HepG2 (cell line): ENCODE results near the gene STAP2. TPM values are rescaled to one million over a fixed set of nuclear protein-coding genes. Genes with fewer than 3 reads are reported as not detected.

Experiments used
- ATAC-seq: fragments of 200-7000 bp; cut with Tn5 transposase; 3 replicates; pipeline ENCODE4 v1.9.1; 2020; ENCODE audit warnings: mild to moderate bottlenecking, moderate library complexity
- BruUV-seq: library from RNA; stranded (reverse); fragments of 400-500 nt; replicated peaks from 2 replicates; lab custom pipeline; 2021; lab: Mats Ljungman, UMichigan
- CTCF ChIA-PET: fragments of 300-600 bp; formaldehyde crosslinking; extraction: SDS; loops from one replicate; lab custom pipeline; 2021; ENCODE audit warnings: low total read pairs, inconsistent platforms, low intra/inter-chr PET ratio; lab: Yijun Ruan, JAX
- POLR2A ChIA-PET: fragments of 350-600 bp; sonication (Branson Sonifier 250); formaldehyde crosslinking; loops from one replicate; lab custom pipeline; 2020; ENCODE audit warnings: antibody characterized with exemption, inconsistent platforms; lab: Yijun Ruan, JAX
- DNase-seq: peaks from one replicate; pipeline ENCODE4 v3.0.0-alpha.2; 2015; ENCODE audit warnings: low spot score
- FAIRE-seq: peaks from 3 replicates; lab custom pipeline; 2011; peaks lifted over from hg19 to GRCh38; lab: Jason Lieb, UNC
- H2AFZ ChIP-seq: one replicate; pipeline ENCODE4 v1.6.1; 2011; ENCODE audit warnings: low read length, inconsistent platforms
- H3K27ac ChIP-seq: fragments of 300-600 bp; 3 replicates; pipeline ENCODE4 v1.8.0; 2011; ENCODE audit warnings: mixed run types, mild to moderate bottlenecking, mixed read lengths, low read length, inconsistent platforms; ENCODE audit not compliant: insufficient read depth; ENCODE audit errors: extremely low read length
- H3K27me3 ChIP-seq, 2 experiments: fragments of 200-600 bp in 1 of 2; 2 replicates in 1 of 2; 3 replicates in 1 of 2; pipeline versions ENCODE4 v1.6.0 to v1.8.0; 2011; ENCODE audit warnings: low read length in 2 of 2, mild to moderate bottlenecking in 2 of 2, moderate library complexity in 2 of 2, inconsistent platforms in 1 of 2; ENCODE audit not compliant: insufficient read depth in 2 of 2, control insufficient read depth in 1 of 2
- H3K36me3 ChIP-seq, 2 experiments: fragments of 200-600 bp in 1 of 2; replicated peaks in 1 of 2; 2 replicates in 1 of 2; 3 replicates in 1 of 2; pipeline versions ENCODE4 v1.5.1 to v1.8.0; 2011; ENCODE audit warnings: low read length in 2 of 2, inconsistent platforms in 1 of 2; ENCODE audit not compliant: insufficient read depth in 2 of 2, control insufficient read depth in 1 of 2
- H3K4me1 ChIP-seq: 2 replicates; pipeline ENCODE4 v1.5.1; 2012; ENCODE audit warnings: low read length, inconsistent platforms; ENCODE audit not compliant: insufficient read depth
- H3K4me2 ChIP-seq: 2 replicates; pipeline ENCODE4 v1.6.0; 2011; ENCODE audit warnings: low read depth, low read length, inconsistent platforms
- H3K4me3 ChIP-seq, 3 experiments: fragments of 200-600 bp in 1 of 3; sonication (generic), shearing (Covaris generic) in 1 of 3; replicated peaks in 1 of 3; 2 replicates each; pipeline ENCODE4 v1.5.1; 2011 to 2016; ENCODE audit warnings: low read length in 3 of 3, inconsistent platforms in 2 of 3, low read depth in 2 of 3, mild to moderate bottlenecking in 2 of 3, control low read depth in 1 of 3, mixed read lengths in 1 of 3; ENCODE audit not compliant: insufficient read depth in 1 of 3
- H3K79me2 ChIP-seq: one replicate; pipeline ENCODE4 v1.6.1; 2011; ENCODE audit warnings: low read length, inconsistent platforms; ENCODE audit not compliant: insufficient read depth
- H3K9ac ChIP-seq: 2 replicates; pipeline ENCODE4 v1.6.0; 2011; ENCODE audit warnings: mild to moderate bottlenecking, low read depth, low read length, inconsistent platforms; ENCODE audit not compliant: insufficient read depth
- H3K9me3 ChIP-seq: 2 replicates; pipeline ENCODE4 v1.5.1; 2012; ENCODE audit warnings: mild to moderate bottlenecking, low read length
- H4K20me1 ChIP-seq: 2 replicates; pipeline ENCODE4 v1.6.0; 2011; ENCODE audit warnings: inconsistent platforms, mild to moderate bottlenecking, low read length, moderate library complexity; ENCODE audit not compliant: insufficient read depth
- CBX2 ChIP-seq, 2 experiments: fragments of 200-600 bp in 1 of 2; sonication (generic); formaldehyde crosslinking in 1 of 2; IDR thresholded peaks; 2 replicates each; pipeline versions ENCODE4 v1.7.0 to v1.8.1; 2018 to 2022; ENCODE audit warnings: low read depth in 2 of 2, low read length in 1 of 2, mild to moderate bottlenecking in 1 of 2, missing genetic modification reagents in 1 of 2
- CREM ChIP-seq, 2 experiments: sonication (generic) in 1 of 2; formaldehyde crosslinking in 1 of 2; IDR thresholded peaks; 2 replicates each; pipeline versions ENCODE4 v1.4.0 to v1.6.1; 2016 to 2020; ENCODE audit warnings: antibody characterized with exemption in 1 of 2, mild to moderate bottlenecking in 1 of 2, missing genetic modification reagents in 1 of 2
- FLYWCH1 ChIP-seq: sonication (generic); formaldehyde crosslinking; IDR thresholded peaks from 2 replicates; pipeline ENCODE4 v1.8.1; 2023; ENCODE audit warnings: mild to moderate bottlenecking, missing genetic modification reagents
- JDP2 ChIP-seq: sonication (generic); formaldehyde crosslinking; IDR thresholded peaks from 2 replicates; pipeline ENCODE4 v1.8.1; 2022; ENCODE audit warnings: missing genetic modification reagents, borderline replicate concordance
- MTF2 ChIP-seq: sonication (generic); formaldehyde crosslinking; IDR thresholded peaks from 2 replicates; pipeline ENCODE4 v1.5.0; 2020; ENCODE audit warnings: missing genetic modification reagents, borderline replicate concordance
- NFE2 ChIP-seq: sonication (generic); formaldehyde crosslinking; IDR thresholded peaks from 2 replicates; pipeline ENCODE4 v1.4.0; 2020; ENCODE audit warnings: missing genetic modification reagents
- NFKB2 ChIP-seq: sonication (generic); formaldehyde crosslinking; IDR thresholded peaks from 2 replicates; pipeline ENCODE4 v1.4.0; 2020; ENCODE audit warnings: missing genetic modification reagents, borderline replicate concordance
- SRSF4 ChIP-seq: fragments of 200-400 bp; formaldehyde crosslinking; IDR thresholded peaks from one replicate; pipeline ENCODE4 v1.6.1; 2018; ENCODE audit warnings: mild to moderate bottlenecking, low read depth, low read length, moderate library complexity; ENCODE audit not compliant: poor library complexity, severe bottlenecking
- TBL1XR1 ChIP-seq: fragments of 150-350 bp; IDR thresholded peaks from 2 replicates; pipeline ENCODE4 v1.6.1; 2014; ENCODE audit warnings: borderline replicate concordance, low read length; ENCODE audit not compliant: partially characterized antibody
- ZBTB21 ChIP-seq: sonication (generic); formaldehyde crosslinking; IDR thresholded peaks from 2 replicates; pipeline ENCODE4 v1.4.0; 2020; ENCODE audit warnings: missing genetic modification reagents
- ZGPAT ChIP-seq: IDR thresholded peaks from 2 replicates; pipeline ENCODE4 v1.6.1; 2016; ENCODE audit warnings: mild to moderate bottlenecking
- ZHX2 ChIP-seq, 2 experiments: sonication (generic) in 1 of 2; formaldehyde crosslinking in 1 of 2; IDR thresholded peaks; 2 replicates each; pipeline versions ENCODE4 v1.6.1 to v1.9.0; 2014 to 2022; ENCODE audit warnings: antibody characterized with exemption in 1 of 2, borderline replicate concordance in 1 of 2, inconsistent platforms in 1 of 2, low read depth in 1 of 2, missing genetic modification reagents in 1 of 2
- ZNF670 ChIP-seq: sonication (generic); formaldehyde crosslinking; IDR thresholded peaks from 2 replicates; pipeline ENCODE4 v1.8.0; 2022; ENCODE audit warnings: mild to moderate bottlenecking, missing genetic modification reagents, borderline replicate concordance
- ZSCAN31 ChIP-seq: sonication (generic); formaldehyde crosslinking; IDR thresholded peaks from 2 replicates; pipeline ENCODE4 v1.5.0; 2020; ENCODE audit warnings: low read depth, mild to moderate bottlenecking, missing genetic modification reagents
- WGBS: methylation state at CpG from one replicate; pipeline ENCODE4 v1.1.6; 2017; ENCODE audit warnings: low lambda C conversion rate; 5-methylcytosine and 5-hydroxymethylcytosine counted together
- in situ Hi-C: cut with HindIII; loops from 2 replicates; pipeline ENCODE4 v1.10.0; 2017; ENCODE audit warnings: low pct_unique_long_range_greater_than_20kb; ENCODE audit not compliant: extremely low pct_ligation_motif_present
- intact Hi-C: fragments of 100-400 bp; cut with micrococcal nuclease; formaldehyde crosslinking; loops from one replicate; pipeline ENCODE4 v1.10.0; 2022; ENCODE audit not compliant: unreplicated experiment
- polyA plus RNA-seq, 8 experiments: library from polyadenylated mRNA; depleted of rRNA in 3 of 8; stranded (reverse) in 7 of 8; unstranded in 1 of 8; fragments of >200 nt; fragmentation: Illumina TruSeq in 4 of 8; extraction: Trizol in 4 of 8; gene quantifications; 2 replicates each; pipeline versions ENCODE4 v1.2.1 to v1.2.3, GENCODE V29; 2011 to 2016; ENCODE audit warnings: low read depth in 4 of 8, missing spikeins in 1 of 8, mixed read lengths in 1 of 8; ENCODE audit not compliant: insufficient read depth in 1 of 8
- total RNA-seq, 5 experiments: library from RNA; depleted of rRNA; stranded (reverse); fragments of >200 nt; fragmentation: Illumina TruSeq; extraction: Trizol; gene quantifications; 2 replicates each; pipeline ENCODE4 v1.2.3, GENCODE V29; 2016; ENCODE audit warnings: low read depth in 1 of 5

The STAP2 gene
- total and polyA plus RNA-seq, 2 of the 13 experiments (the other 11 are each of a cell fraction or from before 2014, with no cell fraction given) = 39.0 to 43.7 TPM

- peak overlapping the region; percentile 60 for H3K4me2 ChIP-seq
- TSS peak; percentile 95 for BruUV-seq
- H3K9me3 ChIP-seq = no peaks in the 10 kb centered on the region
- H3K36me3 ChIP-seq = no peaks in the 10 kb centered on the region
- H2AFZ ChIP-seq = no peak overlapping the region
- peaks cover 3% of the 10 kb centered on the region in 2 experiments; a peak in 2 of 5 replicates for H3K27me3 ChIP-seq
- FAIRE-seq (peak; percentile 88), ATAC-seq (peak; percentile 93), DNase-seq (peak; percentile 94)
- no peaks in the 10 kb centered on the region for H3K79me2 ChIP-seq
- ChIA-PET POLR2A (interaction anchor here (0.6 to 4.1 kb wide), 19 partner anchors 9 to 548 kb away, joined by 3 to 66 read pairs (median 4); partner anchors contain the start of genes HDGFL2, MPND, STAP2 and YJU2), CTCF (no interaction called here)
- peak overlapping the region; percentile 46 for H3K9ac ChIP-seq
- in situ Hi-C loops = no loop called here
- H3K4me1 ChIP-seq = peaks cover 60% of the 10 kb centered on the region
- intact Hi-C loops = loop anchor here (1.0 to 2.0 kb wide), 2 partner anchors 32 to 44 kb away; no protein-coding TSS in a partner anchor
- WGBS = 6% methylated on average over 7 of the region's 22 CpGs
- peak overlapping the region; percentile 77 for H3K27ac ChIP-seq
- H3K4me3 ChIP-seq = peak overlapping the region in 1 of 3 experiments; percentile 33; a peak in 2 of 6 replicates
- H4K20me1 ChIP-seq = no peaks in the 10 kb centered on the region
- TF ChIP-seq ZSCAN31 (CRISPR knock-in tag) (peak; percentile 42; the same call in 1 of the 2 replicates), TBL1XR1 (no peak), ZGPAT (CRISPR knock-in tag) (peak; percentile 95), MTF2 (CRISPR knock-in tag) (no peak), NFE2 (no peak), CBX2 (IDR thresholded peaks at IDR 0.05; ENCODE audit: low read depth, low read length) (no peak), CBX2 (CRISPR knock-in tag; IDR thresholded peaks at IDR 0.05; ENCODE audit: low read depth) (no peak), SRSF4 (no peak), ZHX2 (IDR thresholded peaks at IDR 0.05; ENCODE audit: low read depth) (peak; percentile 95), ZHX2 (CRISPR knock-in tag; IDR thresholded peaks at IDR 0.05; ENCODE audit: borderline replicate concordance) (no peak; the same call in 1 of the 2 replicates), FLYWCH1 (CRISPR knock-in tag) (no peak), CREM (IDR thresholded peaks at IDR 0.05) (peak; percentile 67), CREM (CRISPR knock-in tag; IDR thresholded peaks at IDR 0.05) (no peak), NFKB2 (0 out of 2 replicates have a peak, but pooled peaks have one; percentile 89), ZBTB21 (CRISPR knock-in tag) (peak; percentile 95), JDP2 (no peak), ZNF670 (CRISPR knock-in tag) (peak; percentile 71; the same call in 1 of the 2 replicates)
Observed at GRCh38 chr19:4310247-4311121, 28.1 kb downstream of the STAP2 start.
